OCI-LY7 (cell line): ENCODE data around the gene ZNF429. TPM values are rescaled to one million over a fixed set of nuclear protein-coding genes. Genes with fewer than 3 reads are reported as not detected.

Source experiments
- BruUV-seq: library from RNA; stranded (reverse); fragments of 400-500 nt; replicated peaks from 2 replicates; lab custom pipeline; 2021; lab: Mats Ljungman, UMichigan
- CTCF ChIA-PET: fragments of 300-600 bp; sonication (Branson Sonifier 250); formaldehyde crosslinking; loops from one replicate; lab custom pipeline; 2022; ENCODE audit warnings: antibody characterized with exemption; ENCODE audit not compliant: unreplicated experiment; lab: Charles Lee
- POLR2A ChIA-PET: fragments of 300-600 bp; sonication (Branson Sonifier 250); formaldehyde crosslinking; loops from one replicate; lab custom pipeline; 2022; ENCODE audit warnings: antibody characterized with exemption; lab: Charles Lee
- DNase-seq: peaks from one replicate; pipeline ENCODE4 v3.0.0-alpha.2; 2015; ENCODE audit warnings: low spot score
- H2AFZ ChIP-seq: fragments of 200-600 bp; sonication (generic), shearing (Covaris generic); 2 replicates; pipeline ENCODE4 v1.6.1; 2014; ENCODE audit warnings: mild to moderate bottlenecking, antibody characterized with exemption, low read length, moderate library complexity
- H3K27ac ChIP-seq: fragments of 200-600 bp; sonication (generic); 2 replicates; pipeline ENCODE4 v1.5.1; 2014; ENCODE audit warnings: mixed run types, low read depth, mild to moderate bottlenecking, moderate library complexity, low read length, inconsistent platforms; ENCODE audit not compliant: poor library complexity, severe bottlenecking
- H3K36me3 ChIP-seq: fragments of 200-600 bp; sonication (generic); 2 replicates; pipeline ENCODE4 v1.6.1; 2014; ENCODE audit warnings: mild to moderate bottlenecking, antibody characterized with exemption, low read length, moderate library complexity, mixed read lengths; ENCODE audit not compliant: insufficient read depth
- H3K4me1 ChIP-seq: fragments of 200-600 bp; sonication (generic); 2 replicates; pipeline ENCODE4 v1.5.1; 2014; ENCODE audit warnings: mild to moderate bottlenecking, low read length; ENCODE audit not compliant: insufficient read depth, poor library complexity, severe bottlenecking
- H3K4me2 ChIP-seq: fragments of 200-600 bp; sonication (generic); 2 replicates; pipeline ENCODE4 v1.6.1; 2014; ENCODE audit warnings: mild to moderate bottlenecking, low read length
- H3K4me3 ChIP-seq: fragments of 200-600 bp; sonication (generic); 2 replicates; pipeline ENCODE4 v1.5.1; 2014; ENCODE audit warnings: mild to moderate bottlenecking, low read depth, low read length; ENCODE audit not compliant: poor library complexity, severe bottlenecking
- H3K79me2 ChIP-seq: fragments of 200-600 bp; sonication (generic); 2 replicates; pipeline ENCODE4 v1.6.1; 2016; ENCODE audit warnings: low read depth, mild to moderate bottlenecking, low read length, moderate library complexity, mixed read lengths; ENCODE audit not compliant: insufficient read depth
- H3K9me2 ChIP-seq: fragments of 200-600 bp; sonication (generic); 2 replicates; pipeline ENCODE4 v1.6.1; 2016; ENCODE audit warnings: mild to moderate bottlenecking, low read length, mixed read lengths; ENCODE audit not compliant: insufficient read depth
- H3K9me3 ChIP-seq: fragments of 200-600 bp; sonication (generic); 2 replicates; pipeline ENCODE4 v1.6.1; 2014; ENCODE audit warnings: mild to moderate bottlenecking, mixed run types, low read length, mixed read lengths
- H4K20me1 ChIP-seq: fragments of 200-600 bp; sonication (generic); 2 replicates; pipeline ENCODE4 v1.6.1; 2014; ENCODE audit warnings: mild to moderate bottlenecking, antibody characterized with exemption, low read length, moderate library complexity, mixed read lengths; ENCODE audit not compliant: insufficient read depth
- CTCF ChIP-seq: fragments of 200-600 bp; sonication (generic); conservative IDR thresholded peaks from 2 replicates; pipeline ENCODE4 v1.5.1; 2014; ENCODE audit warnings: mild to moderate bottlenecking, antibody characterized with exemption, low read length, moderate library complexity, mixed read lengths
- EZH2phosphoT487 ChIP-seq: fragments of 200-600 bp; sonication (generic); IDR thresholded peaks from 2 replicates; pipeline ENCODE4 v1.6.1; 2018; ENCODE audit warnings: low read depth, borderline replicate concordance, mild to moderate bottlenecking, mixed run types, antibody characterized with exemption, low read length, moderate library complexity, mixed read lengths
- intact Hi-C: fragments of 100-400 bp; cut with micrococcal nuclease; formaldehyde crosslinking; loops from one replicate; pipeline ENCODE4 v1.10.0; 2022; ENCODE audit not compliant: unreplicated experiment
- total RNA-seq, 2 experiments: library from RNA; depleted of rRNA in 1 of 2; stranded (reverse); fragments of >200 nt in 1 of 2; shearing (Covaris generic) in 1 of 2; gene quantifications; 2 replicates each; pipeline ENCODE4 v1.2.3, GENCODE V29; 2014 to 2022

Gene ZNF429
- total RNA-seq, 2 experiments from 2014 or later = 19.8 to 24.6 TPM

GRCh38 chr19:21585281-21585890 is 80.0 kb downstream of the ZNF429 start:
- no peaks in the 10 kb centered on the region for H3K79me2 ChIP-seq
- intact Hi-C loops = no loop called here
- no peak overlapping the region for H3K27ac ChIP-seq
- no peaks in the 10 kb centered on the region for H3K4me1 ChIP-seq
- ChIA-PET POLR2A (interaction anchor here (0.6 to 0.7 kb wide), 2 partner anchors 311 to 413 kb away, joined by 3 read pairs; no protein-coding TSS in a partner anchor), CTCF (interaction anchor here (0.6 kb wide), 1 partner anchor 270 kb away, joined by 4 read pairs; no protein-coding TSS in a partner anchor)
- 0 out of 2 replicates have a peak, but pooled peaks cover 7% of the 10 kb centered on the region for H3K9me3 ChIP-seq
- no peak for TF ChIP-seq CTCF
- TF ChIP-seq EZH2phosphoT487 = no peak
- no peaks in the 10 kb centered on the region for H3K9me2 ChIP-seq
- H3K4me2 ChIP-seq = no peak overlapping the region
- H3K36me3 ChIP-seq = no peaks in the 10 kb centered on the region
- no peak overlapping the region for H3K4me3 ChIP-seq
- no peak overlapping the region for H2AFZ ChIP-seq
- DNase-seq = no peak
- H4K20me1 ChIP-seq = no peaks in the 10 kb centered on the region
- BruUV-seq = no TSS peak

GRCh38 chr19:21586311-21587116 is 81.1 kb downstream of the ZNF429 start:
- no peaks in the 10 kb centered on the region for H4K20me1 ChIP-seq
- H3K4me1 ChIP-seq = no peaks in the 10 kb centered on the region
- H3K27ac ChIP-seq = no peak overlapping the region
- no peak for DNase-seq
- H3K9me3 ChIP-seq = no peaks in the 10 kb centered on the region
- no peaks in the 10 kb centered on the region for H3K9me2 ChIP-seq
- POLR2A ChIA-PET = no interaction called here
- no peak overlapping the region for H3K4me2 ChIP-seq
- H3K4me3 ChIP-seq = no peak overlapping the region
- no peaks in the 10 kb centered on the region for H3K36me3 ChIP-seq
- CTCF ChIA-PET = no interaction called here
- no peak overlapping the region for H2AFZ ChIP-seq
- intact Hi-C loops = no loop called here
- no TSS peak for BruUV-seq
- H3K79me2 ChIP-seq = no peaks in the 10 kb centered on the region
- no peak for TF ChIP-seq EZH2phosphoT487
- no peak for TF ChIP-seq CTCF

GRCh38 chr19:21587117-21587461 is 81.7 kb downstream of the ZNF429 start:
- H3K9me2 ChIP-seq = no peaks in the 10 kb centered on the region
- ChIA-PET POLR2A (no interaction called here), CTCF (no interaction called here)
- H3K4me2 ChIP-seq = no peak overlapping the region
- intact Hi-C loops = no loop called here
- H3K9me3 ChIP-seq = no peaks in the 10 kb centered on the region
- no TSS peak for BruUV-seq
- no peak overlapping the region for H3K4me3 ChIP-seq
- H2AFZ ChIP-seq = no peak overlapping the region
- TF ChIP-seq CTCF = no peak
- no peak for TF ChIP-seq EZH2phosphoT487
- H3K79me2 ChIP-seq = no peaks in the 10 kb centered on the region
- no peak overlapping the region for H3K27ac ChIP-seq
- no peak for DNase-seq
- no peaks in the 10 kb centered on the region for H3K4me1 ChIP-seq
- no peaks in the 10 kb centered on the region for H3K36me3 ChIP-seq
- H4K20me1 ChIP-seq = no peaks in the 10 kb centered on the region
